Measurements from ENCODE around the gene ROMO1. TPM values are rescaled to one million over a fixed set of nuclear protein-coding genes. Genes with fewer than 3 reads are reported as not detected.
"Not testable (repeated sequence)": the region's sequence is repeated elsewhere in the genome, so short reads cannot be mapped to it uniquely, and the experiment has no call there.

The ROMO1 gene
- total RNA-seq, 1 donor from 2014 or later, result 141 TPM

DNA sequence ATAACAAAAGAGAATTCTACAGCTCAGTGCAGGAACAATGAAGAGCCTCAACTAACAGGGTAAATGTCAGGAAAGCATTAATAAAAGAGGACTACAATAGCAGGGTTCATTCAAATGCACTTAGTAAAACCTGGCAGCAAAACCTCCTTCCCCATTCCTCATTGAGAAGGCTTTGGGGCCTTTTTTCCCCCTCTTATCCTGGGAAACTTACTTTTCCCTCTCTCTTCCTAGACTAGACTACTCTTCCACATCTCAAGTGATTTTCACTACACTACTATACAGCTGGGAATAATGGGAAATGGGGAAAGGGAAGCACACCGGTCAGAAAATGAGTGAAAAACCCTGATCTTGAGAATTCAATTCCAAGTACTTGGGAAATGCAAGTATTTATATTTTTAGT is 10.1 kb downstream of the ROMO1 start:
- no peak for DNase-seq (ENCODE audit: low spot score)

DNA sequence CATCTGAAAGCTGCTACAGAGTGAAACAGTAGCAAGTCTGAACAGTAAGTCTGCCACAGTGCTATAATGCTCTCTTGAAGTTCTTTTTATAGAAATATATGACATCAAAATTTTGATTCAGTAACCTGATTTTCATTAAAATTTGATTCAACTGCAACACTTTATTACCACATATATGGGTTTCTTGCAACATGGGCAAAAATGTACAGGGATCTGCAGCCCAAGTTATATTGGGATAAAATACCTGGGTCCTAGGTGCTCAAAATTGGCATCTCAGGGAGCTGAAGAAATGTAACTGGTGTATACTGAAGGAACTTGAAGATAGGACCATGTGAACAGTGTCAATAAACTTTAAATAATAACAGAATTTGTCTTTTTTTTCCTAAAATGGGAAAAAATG is 10.8 kb downstream of the ROMO1 start:
- no peak for DNase-seq (ENCODE audit: low spot score)

DNA sequence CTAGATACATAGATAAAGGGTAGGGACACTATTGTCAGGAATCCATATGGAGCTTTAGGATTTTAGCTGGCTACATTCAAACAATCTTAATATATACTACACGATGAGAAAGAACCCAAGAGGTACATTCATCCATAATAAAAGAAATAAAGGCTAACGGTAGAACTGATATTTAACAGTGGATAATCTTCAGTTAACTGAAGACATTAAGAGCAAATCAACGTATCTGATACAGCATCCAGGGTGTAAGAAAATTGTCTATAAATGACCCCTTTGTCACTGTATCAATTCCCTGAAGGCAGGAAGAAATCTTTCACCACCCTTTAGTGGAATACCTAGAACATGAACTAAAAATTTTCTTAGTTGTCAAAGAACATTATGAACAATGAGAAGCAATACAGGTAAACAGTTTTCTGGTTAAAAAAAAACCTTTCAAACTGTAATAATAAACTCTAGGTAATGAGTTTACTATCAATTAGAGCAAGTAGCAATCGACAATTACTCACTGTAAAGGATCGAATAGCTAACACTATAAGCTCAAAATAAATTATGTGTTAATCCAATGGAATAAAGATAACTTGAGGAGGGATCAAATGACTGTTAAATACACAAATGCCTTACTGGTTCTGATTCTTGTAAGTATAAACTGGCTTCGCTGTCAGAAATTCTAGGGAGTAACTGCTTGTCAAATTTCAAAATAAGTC is 11.8 kb downstream of the ROMO1 start:
- DNase-seq (ENCODE audit: low spot score), result no peak

- no peak for DNase-seq (ENCODE audit: low spot score)
These were observed 12.5 kb downstream of the ROMO1 start for GRCh38 chr20:35711588-35712209.

GRCh38 chr20:35713120-35713519 is 13.9 kb downstream of the ROMO1 start:
- not testable (repeated sequence) for DNase-seq (ENCODE audit: low spot score)

DNA sequence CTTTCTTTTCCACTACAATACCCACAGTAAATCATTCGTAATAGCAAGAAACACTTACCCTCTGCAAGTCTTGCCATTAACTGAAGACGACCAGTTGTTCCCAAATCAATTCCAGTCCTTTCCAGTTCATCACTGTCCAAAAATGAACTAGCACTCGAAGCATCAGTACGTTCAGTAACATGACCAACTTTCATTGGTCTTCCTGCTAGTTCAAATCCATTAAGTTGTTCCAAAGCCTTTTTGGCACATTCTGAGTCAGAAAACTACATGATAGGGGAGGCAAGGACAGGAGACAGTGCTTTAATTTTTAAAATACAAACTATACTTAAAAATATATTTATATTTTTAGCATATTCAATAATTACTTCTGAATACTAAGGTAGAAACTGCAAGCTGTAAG is 14.9 kb downstream of the ROMO1 start:
- DNase-seq (ENCODE audit: low spot score), result no peak

- no peak for DNase-seq (ENCODE audit: low spot score)
These were observed 16.4 kb downstream of the ROMO1 start for GRCh38 chr20:35715652-35716051.

GRCh38 chr20:35716330-35716729 is 17.1 kb downstream of the ROMO1 start:
- no peak for DNase-seq (ENCODE audit: low spot score)

DNA sequence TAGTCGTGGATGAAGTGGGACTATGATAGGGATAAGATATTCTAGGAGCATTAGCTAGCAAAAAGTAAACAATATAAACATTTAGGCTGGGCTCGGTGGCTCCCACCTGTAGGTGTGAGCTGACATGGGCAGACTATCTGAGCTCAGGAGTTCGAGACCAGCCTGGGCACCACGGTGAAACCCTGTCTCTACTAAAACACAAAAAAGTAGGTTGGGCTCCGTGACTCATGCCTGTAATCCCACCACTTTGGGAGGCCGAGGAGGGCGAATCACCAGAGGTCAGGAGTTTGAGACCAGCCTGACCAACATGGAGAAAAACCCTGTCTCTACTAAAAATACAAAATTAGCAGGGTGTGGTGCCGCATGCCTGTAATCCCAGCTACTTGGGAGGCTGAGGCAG is 19.1 kb downstream of the ROMO1 start:
- not testable (repeated sequence) for DNase-seq (ENCODE audit: low spot score)

- no peak for DNase-seq (ENCODE audit: low spot score)
These were observed 19.9 kb downstream of the ROMO1 start for GRCh38 chr20:35718972-35719635.

- DNase-seq (ENCODE audit: low spot score), result no peak
These were observed 20.5 kb downstream of the ROMO1 start for GRCh38 chr20:35719717-35720116.

DNA sequence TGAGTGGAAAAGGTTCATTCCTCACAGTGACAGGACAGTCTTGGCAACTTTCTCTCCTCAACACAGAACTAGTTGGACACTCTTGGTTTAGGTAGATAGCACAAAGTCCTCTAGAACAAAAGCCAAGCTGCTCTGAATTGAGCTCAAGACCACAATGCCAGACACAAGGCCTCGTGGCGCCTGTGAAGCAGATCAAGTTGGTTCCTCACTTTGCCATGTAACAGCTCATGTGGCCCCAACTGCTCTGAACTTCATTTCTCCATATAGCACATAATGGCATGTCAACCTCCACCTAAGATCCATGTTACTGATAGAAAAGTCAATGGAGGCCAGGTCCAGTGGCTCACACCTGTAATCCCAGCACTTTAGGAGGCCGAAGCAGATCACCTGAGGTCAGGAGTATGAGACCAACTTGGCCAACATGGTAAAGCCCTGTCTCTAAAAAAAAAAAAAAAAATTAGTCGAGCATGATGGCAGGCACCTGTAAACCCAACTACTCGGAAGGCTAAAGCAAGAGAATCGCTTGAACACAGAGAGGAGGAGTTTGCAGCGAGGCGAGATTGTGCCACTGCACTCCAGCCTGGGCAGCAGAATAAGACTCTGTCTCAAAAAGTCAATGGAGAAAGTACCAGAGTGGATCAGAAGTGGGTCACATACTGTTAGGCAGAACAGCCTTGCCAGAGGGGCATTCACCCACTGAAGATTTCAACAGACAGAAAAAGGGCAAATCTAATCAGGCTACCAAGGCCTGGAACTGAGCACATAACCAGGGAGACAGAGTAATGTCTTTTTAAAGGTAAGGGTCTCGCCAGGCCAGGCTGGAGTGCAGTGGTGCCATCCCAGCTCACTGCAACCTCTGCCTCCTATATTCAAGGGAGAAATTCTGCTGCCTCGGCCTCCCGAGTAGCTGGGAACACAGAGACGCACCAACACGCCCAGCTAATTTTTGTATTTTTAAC is 21.2 kb downstream of the ROMO1 start:
- no peak for DNase-seq (ENCODE audit: low spot score)

- DNase-seq (ENCODE audit: low spot score), result no peak
These were observed 22.0 kb downstream of the ROMO1 start for GRCh38 chr20:35721219-35721618.

GRCh38 chr20:35721621-35722020 is 22.4 kb downstream of the ROMO1 start:
- DNase-seq (ENCODE audit: low spot score), result no peak

DNA sequence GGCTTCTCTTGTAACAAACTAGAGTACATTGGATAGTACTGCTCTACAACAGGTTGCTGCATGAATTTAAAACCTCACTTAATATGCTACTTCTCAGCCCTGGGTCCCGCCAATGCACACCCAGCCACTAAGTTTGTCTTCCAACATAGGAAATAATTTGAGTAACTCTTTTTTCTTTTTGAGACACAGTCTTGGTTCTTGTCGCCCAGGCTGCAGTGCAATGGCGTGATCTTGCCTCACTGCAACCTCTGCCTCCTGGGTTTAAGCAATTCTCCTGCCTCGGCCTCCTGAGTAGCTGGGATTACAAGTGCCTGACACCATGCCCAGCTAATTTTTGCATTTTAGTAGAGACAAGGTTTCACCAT is 24.1 kb downstream of the ROMO1 start:
- DNase-seq (ENCODE audit: low spot score), result not testable (repeated sequence)

GRCh38 chr20:35723652-35724320 is 24.6 kb downstream of the ROMO1 start:
- DNase-seq (ENCODE audit: low spot score), result not testable (repeated sequence)

GRCh38 chr20:35724321-35725230 is 25.4 kb downstream of the ROMO1 start:
- no peak for DNase-seq (ENCODE audit: low spot score)

GRCh38 chr20:35726842-35727711 is 27.9 kb downstream of the ROMO1 start:
- no peak for DNase-seq (ENCODE audit: low spot score)

DNA sequence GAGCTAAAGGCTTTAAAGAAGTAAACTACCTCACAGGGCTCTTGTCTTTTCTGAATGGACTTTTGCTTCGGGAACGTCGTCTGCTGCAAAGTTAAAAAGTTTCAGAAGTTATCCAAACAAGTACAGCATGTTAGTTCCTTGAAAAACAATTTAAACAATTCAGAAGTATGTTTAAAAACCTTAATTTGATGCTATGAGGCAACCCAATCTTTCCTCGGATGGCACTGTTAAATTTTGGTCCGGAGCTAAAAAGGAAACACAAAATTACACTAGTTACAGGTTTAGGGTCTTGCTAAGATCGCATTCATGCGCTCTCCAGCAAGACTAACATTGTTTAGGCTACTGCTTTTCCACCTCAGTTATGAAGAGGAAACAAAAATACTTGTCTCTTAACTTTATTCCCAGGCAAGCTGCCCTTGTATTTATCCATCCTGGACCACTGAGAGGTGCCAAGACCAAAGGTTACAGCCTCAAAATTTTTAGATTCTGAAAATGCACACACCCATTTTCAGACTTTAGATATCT is 30.1 kb downstream of the ROMO1 start:
- no peak for DNase-seq (ENCODE audit: low spot score)

All from mesenteric fat pad (tissue), 1 donor.